Activated gamma-delta T cell (primary cell): Measurements from ENCODE around the gene GSG1.
"Not testable (repeated sequence)": the region's sequence is repeated elsewhere in the genome, so short reads cannot be mapped to it uniquely, and the experiment has no call there.

Source experiments
- DNase-seq: peaks from one replicate; lab custom pipeline; 2025; lab: John Stamatoyannopoulos, UW

Gene GSG1

GRCh38 chr12:13091832-13092231 lies 11.6 kb downstream of the GSG1 start:
- DNase-seq: no peak

- no peak for DNase-seq
These were observed 13.4 kb downstream of the GSG1 start for GRCh38 chr12:13090054-13090453.

- no peak for DNase-seq
These were observed 15.0 kb downstream of the GSG1 start for GRCh38 chr12:13088496-13088895.

DNA sequence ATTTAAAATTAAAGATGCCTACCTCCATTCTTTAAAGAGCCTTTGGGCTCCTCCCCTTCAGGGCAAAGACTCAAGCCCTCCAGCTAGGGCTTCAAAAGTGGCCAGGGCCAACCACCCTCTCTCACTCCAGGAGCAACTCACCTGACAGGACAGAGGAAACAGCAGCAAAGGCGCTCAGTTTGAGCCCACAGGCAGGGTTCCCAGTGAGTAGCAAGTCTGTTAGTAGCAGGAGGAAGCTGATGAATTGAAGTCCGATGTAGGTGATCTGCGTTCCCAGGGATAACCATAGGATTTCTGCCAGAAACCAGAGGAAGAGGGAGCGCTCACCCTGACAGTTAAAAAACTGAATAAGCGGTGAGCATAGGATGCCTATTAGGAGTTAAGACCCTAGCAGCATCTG lies 15.7 kb downstream of the GSG1 start:
- DNase-seq: no peak

GRCh38 chr12:13085968-13086686 lies 17.3 kb downstream of the GSG1 start:
- DNase-seq: no peak

- DNase-seq: no peak
These were observed 18.4 kb downstream of the GSG1 start for GRCh38 chr12:13084898-13085640.

DNA sequence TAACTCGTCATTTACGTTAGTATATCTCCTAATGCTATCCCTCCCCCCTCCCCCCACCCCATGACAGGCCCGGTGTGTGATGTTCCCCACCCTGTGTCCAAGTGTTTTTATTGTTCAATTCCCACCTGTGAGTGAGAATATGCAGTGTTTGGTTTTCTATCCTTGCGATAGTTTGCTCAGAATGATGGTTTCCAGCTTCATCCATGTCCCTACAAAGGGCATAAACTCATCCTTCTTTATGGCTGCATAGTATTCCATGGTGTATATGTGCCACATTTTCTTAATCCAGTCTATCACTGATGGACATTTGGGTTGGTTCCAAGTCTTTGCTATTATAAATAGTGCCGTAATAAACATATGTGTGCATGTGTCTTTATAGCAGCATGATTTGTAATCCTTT lies 19.8 kb downstream of the GSG1 start:
- DNase-seq: not testable (repeated sequence)

DNA sequence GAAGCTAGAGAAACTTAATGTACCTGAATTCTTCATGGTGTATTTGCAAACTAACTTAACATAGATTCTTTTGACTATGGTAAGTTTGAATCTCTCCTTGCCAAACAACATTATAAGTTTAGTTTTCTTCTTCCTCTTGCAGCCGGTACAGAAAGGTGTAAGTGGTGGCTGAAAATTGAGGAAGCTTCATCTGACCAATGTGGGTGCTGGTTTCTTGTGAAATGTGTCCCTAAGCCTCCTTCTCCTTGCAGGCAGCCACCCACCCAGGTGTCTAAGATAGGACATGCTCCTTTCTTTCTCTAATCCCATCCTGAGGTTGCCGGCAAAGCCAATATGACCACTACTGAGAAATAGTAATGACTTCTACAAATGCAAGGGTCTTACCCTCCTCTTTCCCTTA lies 20.6 kb downstream of the GSG1 start:
- DNase-seq: no peak

- DNase-seq: no peak
These were observed 23.2 kb downstream of the GSG1 start for GRCh38 chr12:13080266-13080665.

GRCh38 chr12:13079440-13079906 lies 24.0 kb downstream of the GSG1 start:
- no peak for DNase-seq

- DNase-seq: no peak
These were observed 27.5 kb downstream of the GSG1 start for GRCh38 chr12:13075786-13076570.

DNA sequence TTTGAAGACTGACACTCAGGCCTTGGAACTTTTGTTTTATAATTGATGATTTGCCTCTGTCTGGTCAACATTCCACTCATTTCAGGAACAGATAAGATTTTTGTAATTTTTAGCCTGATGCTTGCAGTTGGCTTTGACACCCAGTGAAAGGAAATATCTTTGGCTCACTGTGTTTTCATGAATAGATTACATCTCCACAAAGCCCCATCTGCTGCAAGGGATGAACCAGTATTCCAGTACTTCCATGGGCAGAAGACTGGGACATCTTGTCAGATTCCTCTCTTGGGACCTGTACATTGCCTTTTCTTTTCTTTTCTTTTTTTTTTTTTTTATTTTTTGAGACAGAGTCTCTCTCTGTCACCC lies 28.4 kb downstream of the GSG1 start:
- DNase-seq: no peak

- DNase-seq: no peak
These were observed 28.9 kb downstream of the GSG1 start for GRCh38 chr12:13074396-13075117.

- no peak for DNase-seq
These were observed 30.3 kb downstream of the GSG1 start for GRCh38 chr12:13073173-13073572.

GRCh38 chr12:13071305-13072280 lies 31.9 kb downstream of the GSG1 start:
- no peak for DNase-seq

DNA sequence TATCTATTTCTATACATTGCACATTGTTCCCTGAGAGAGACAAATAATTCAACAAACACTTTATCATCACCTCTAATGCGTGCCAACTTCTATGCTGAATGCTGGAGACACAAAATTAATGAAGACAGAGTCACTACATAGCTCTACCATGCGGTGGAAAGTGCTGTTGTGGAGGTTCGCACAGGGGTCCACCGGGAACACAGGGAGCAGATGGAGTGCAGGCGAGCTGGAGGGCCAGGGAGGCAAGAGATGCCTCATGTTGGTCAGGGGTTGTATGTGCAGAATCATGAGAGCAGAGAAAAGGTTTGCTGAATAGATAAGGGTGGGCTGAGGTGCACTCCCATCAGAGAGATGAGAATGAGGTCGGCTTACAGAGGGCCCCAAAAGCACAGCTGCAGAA lies 34.1 kb downstream of the GSG1 start:
- DNase-seq: no peak

- no peak for DNase-seq
These were observed 36.1 kb downstream of the GSG1 start for GRCh38 chr12:13067322-13067721.

DNA sequence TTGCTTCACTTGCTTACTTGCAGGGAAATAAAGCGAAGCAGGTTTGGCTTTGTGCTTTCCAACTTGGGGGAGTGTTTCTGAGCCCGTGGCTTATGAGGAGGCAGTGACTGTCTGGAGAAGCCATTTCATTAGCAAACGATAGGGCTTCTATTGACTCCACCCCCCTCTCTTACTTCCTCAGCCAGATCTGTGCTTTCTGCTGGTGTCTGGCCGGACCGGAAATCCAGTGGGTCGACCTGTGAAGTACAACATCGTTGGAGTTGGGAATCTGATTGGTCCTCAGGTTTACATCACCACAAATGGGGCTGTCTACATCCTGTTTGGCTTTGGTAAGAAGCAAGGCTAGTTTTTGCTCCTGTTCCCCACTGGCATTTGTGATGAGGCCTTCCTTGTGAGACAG lies 37.0 kb downstream of the GSG1 start:
- DNase-seq: no peak

GRCh38 chr12:13066014-13066413 lies 37.5 kb downstream of the GSG1 start:
- DNase-seq: no peak

GRCh38 chr12:13062669-13063068 lies 40.8 kb downstream of the GSG1 start:
- no peak for DNase-seq

DNA sequence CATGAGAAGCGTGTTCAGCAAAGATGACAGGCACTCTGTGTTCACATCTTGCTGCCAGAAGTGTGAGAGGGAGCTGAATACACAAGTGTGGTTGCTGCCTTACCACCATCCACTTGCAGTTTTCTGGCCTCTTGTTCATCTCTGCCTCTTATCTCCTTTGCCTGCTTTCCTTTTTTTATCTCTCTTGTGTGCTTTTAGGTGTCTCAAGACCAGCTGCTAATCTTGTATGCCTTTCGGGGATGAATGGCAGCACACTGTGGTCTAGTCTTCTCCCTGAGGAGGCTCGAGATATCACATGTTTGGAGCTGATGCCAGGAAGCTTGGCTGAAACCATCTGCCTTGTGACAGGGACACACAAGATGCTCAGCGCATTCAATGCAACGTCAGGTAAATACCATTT lies 42.1 kb downstream of the GSG1 start:
- no peak for DNase-seq
